Ishikawa (cell line): ENCODE measurements around the gene JOSD1.

Experiments
- CEBPB ChIP-seq: IDR thresholded peaks from 2 replicates; pipeline ENCODE4 v1.6.1; 2012
- CREB1 ChIP-seq: IDR thresholded peaks from 2 replicates; pipeline ENCODE4 v1.6.1; 2012; ENCODE audit warnings: low read depth
- EGR1 ChIP-seq: IDR thresholded peaks from 2 replicates; pipeline ENCODE4 v1.6.1; 2012
- EP300 ChIP-seq: IDR thresholded peaks from 2 replicates; pipeline ENCODE4 v1.6.1; 2012; ENCODE audit warnings: borderline replicate concordance
- FOXM1 ChIP-seq: IDR thresholded peaks from 2 replicates; pipeline ENCODE4 v1.6.1; 2012; ENCODE audit warnings: low read depth, borderline replicate concordance
- NFIC ChIP-seq: IDR thresholded peaks from 2 replicates; pipeline ENCODE4 v1.6.1; 2012
- RAD21 ChIP-seq: IDR thresholded peaks from 2 replicates; pipeline ENCODE4 v1.6.1; 2012; ENCODE audit warnings: low read depth
- TAF1 ChIP-seq: IDR thresholded peaks from 2 replicates; pipeline ENCODE4 v1.6.1; 2012; ENCODE audit warnings: low read depth, mild to moderate bottlenecking
- TCF12 ChIP-seq: IDR thresholded peaks from 2 replicates; pipeline ENCODE4 v1.6.1; 2012; ENCODE audit warnings: low read depth
- TEAD4 ChIP-seq: IDR thresholded peaks from 2 replicates; pipeline ENCODE4 v1.6.1; 2012
- YY1 ChIP-seq: IDR thresholded peaks from 2 replicates; pipeline ENCODE4 v1.6.1; 2012; ENCODE audit warnings: low read depth
- ZBTB7A ChIP-seq: IDR thresholded peaks from 2 replicates; pipeline ENCODE4 v1.6.1; 2012; ENCODE audit warnings: low read depth
- TF ChIP-seq, protein P1 (sequence below): IDR thresholded peaks from 2 replicates; pipeline ENCODE4 v1.6.1; 2012
- TF ChIP-seq, protein P2 (sequence below): IDR thresholded peaks from 2 replicates; pipeline ENCODE4 v1.6.1; 2012
- TF ChIP-seq, protein P3 (sequence below): IDR thresholded peaks from 2 replicates; pipeline ENCODE4 v1.6.1; 2012; ENCODE audit warnings: low read depth, mild to moderate bottlenecking

The JOSD1 gene

DNA sequence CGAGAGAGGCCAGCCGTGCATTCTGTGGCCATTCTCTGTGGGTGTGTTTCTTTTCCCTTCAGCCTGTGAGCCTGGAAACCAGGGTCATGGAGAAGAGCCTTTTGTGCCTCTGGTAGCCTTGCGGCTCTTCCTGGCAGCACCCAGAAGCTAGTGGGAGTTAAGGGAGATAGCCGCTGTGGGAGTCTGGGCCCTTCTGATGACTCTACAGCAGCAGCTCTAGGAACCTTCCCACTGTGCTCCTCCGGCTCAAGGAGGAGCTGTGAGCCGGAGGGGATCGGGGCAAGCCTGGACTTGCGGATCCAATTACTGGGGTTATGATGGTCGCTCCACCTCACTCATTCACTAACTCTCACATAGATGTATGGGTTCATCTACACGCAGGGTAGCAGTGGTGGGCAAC is 15.5 kb upstream of the JOSD1 start:
- TF ChIP-seq EP300 (no peak), FOXM1 (no peak), TAF1 (no peak), YY1 (no peak), RAD21 (no peak), ZBTB7A (no peak), TEAD4 (no peak), CREB1 (no peak), TCF12 (no peak), NFIC (no peak), EGR1 (no peak), CEBPB (no peak)
- TF ChIP-seq, protein P1, sequence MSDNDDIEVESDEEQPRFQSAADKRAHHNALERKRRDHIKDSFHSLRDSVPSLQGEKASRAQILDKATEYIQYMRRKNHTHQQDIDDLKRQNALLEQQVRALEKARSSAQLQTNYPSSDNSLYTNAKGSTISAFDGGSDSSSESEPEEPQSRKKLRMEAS: no peak
- TF ChIP-seq, protein P2, sequence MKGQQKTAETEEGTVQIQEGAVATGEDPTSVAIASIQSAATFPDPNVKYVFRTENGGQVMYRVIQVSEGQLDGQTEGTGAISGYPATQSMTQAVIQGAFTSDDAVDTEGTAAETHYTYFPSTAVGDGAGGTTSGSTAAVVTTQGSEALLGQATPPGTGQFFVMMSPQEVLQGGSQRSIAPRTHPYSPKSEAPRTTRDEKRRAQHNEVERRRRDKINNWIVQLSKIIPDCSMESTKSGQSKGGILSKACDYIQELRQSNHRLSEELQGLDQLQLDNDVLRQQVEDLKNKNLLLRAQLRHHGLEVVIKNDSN: no peak
- TF ChIP-seq, protein P3, sequence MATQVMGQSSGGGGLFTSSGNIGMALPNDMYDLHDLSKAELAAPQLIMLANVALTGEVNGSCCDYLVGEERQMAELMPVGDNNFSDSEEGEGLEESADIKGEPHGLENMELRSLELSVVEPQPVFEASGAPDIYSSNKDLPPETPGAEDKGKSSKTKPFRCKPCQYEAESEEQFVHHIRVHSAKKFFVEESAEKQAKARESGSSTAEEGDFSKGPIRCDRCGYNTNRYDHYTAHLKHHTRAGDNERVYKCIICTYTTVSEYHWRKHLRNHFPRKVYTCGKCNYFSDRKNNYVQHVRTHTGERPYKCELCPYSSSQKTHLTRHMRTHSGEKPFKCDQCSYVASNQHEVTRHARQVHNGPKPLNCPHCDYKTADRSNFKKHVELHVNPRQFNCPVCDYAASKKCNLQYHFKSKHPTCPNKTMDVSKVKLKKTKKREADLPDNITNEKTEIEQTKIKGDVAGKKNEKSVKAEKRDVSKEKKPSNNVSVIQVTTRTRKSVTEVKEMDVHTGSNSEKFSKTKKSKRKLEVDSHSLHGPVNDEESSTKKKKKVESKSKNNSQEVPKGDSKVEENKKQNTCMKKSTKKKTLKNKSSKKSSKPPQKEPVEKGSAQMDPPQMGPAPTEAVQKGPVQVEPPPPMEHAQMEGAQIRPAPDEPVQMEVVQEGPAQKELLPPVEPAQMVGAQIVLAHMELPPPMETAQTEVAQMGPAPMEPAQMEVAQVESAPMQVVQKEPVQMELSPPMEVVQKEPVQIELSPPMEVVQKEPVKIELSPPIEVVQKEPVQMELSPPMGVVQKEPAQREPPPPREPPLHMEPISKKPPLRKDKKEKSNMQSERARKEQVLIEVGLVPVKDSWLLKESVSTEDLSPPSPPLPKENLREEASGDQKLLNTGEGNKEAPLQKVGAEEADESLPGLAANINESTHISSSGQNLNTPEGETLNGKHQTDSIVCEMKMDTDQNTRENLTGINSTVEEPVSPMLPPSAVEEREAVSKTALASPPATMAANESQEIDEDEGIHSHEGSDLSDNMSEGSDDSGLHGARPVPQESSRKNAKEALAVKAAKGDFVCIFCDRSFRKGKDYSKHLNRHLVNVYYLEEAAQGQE: no peak

DNA sequence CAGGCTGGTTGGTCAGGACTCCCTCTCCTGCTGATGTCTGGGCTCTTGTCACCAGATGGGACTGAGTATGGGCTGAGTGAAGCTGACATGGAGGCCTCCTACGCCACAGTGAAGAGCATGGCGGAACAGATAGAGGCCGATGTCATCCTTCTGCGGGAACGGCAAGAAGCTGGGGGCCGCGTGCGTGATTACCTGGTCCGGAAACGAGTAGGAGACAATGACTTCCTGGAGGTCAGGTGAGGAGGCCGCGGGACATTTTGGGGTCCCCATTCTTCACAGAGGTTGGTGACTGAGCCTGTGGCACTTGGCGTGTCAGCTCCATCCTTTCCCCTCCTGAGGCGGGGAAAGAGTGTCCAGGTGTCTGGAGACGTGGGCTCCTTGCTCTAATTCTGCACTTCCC is 15.1 kb upstream of the JOSD1 start:
- TF ChIP-seq TCF12: no peak
- no peak for TF ChIP-seq ZBTB7A
- TF ChIP-seq TAF1: no peak
- no peak for TF ChIP-seq EGR1
- TF ChIP-seq, protein P1: no peak
- TF ChIP-seq FOXM1: no peak
- TF ChIP-seq YY1: no peak
- no peak for TF ChIP-seq NFIC
- TF ChIP-seq CREB1: no peak
- TF ChIP-seq, protein P2: no peak
- TF ChIP-seq, protein P3: no peak
- TF ChIP-seq CEBPB: no peak
- no peak for TF ChIP-seq RAD21
- TF ChIP-seq EP300: no peak
- TF ChIP-seq TEAD4: no peak

DNA sequence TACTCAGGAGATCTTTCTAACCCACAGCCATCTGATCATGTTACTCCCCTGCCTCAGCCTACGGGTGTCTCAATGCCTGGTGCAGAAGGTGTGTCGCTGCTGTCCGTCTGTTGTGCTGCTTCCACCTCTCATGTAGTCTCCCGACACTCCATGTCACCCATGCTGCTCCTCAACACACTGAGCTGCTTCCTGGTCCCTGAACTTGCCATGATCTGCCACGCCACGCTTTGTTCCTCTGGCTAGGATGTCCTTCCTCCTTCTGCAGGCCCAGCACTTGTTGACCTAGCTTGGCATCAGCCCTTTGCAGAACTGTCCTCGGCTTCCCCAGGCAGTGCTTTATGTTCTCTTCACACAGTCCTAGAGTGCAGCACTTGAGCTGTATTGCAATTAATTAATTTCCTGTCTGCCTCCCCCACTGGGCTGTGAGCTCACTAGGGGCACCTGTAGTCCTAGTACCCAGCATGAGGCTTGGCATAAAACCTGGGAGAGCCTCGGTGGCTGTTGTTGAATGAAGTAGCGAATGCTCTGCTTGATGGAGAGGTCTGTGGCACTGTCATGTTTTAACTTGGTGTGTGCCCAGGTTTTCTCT is 14.5 kb upstream of the JOSD1 start:
- no peak for TF ChIP-seq RAD21
- TF ChIP-seq, protein P2: no peak
- no peak for TF ChIP-seq CEBPB
- TF ChIP-seq EP300: no peak
- TF ChIP-seq, protein P3: no peak
- TF ChIP-seq ZBTB7A: no peak
- TF ChIP-seq TAF1: no peak

DNA sequence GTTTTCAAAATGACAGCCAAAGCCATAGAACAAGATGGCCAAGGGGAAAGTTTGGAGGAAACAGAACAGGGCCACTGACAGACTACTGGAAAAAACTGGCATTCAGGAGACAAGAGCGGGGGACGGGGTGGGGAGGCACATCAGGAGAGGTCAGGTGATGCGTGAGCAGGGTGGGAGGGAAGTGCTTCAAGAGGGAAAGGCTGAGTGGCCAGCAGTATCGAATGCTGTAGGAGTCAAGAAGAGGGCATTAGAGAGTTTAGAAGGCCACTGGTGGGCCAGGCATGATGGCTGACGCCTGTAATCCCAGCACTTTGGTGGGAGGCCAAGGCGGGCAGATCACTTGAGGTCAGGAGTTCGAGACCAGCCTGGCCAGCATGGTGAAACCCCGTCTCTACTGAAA is 13.2 kb upstream of the JOSD1 start:
- TF ChIP-seq EP300 (no peak), CREB1 (no peak), EGR1 (no peak), NFIC (no peak), YY1 (no peak), FOXM1 (no peak), TEAD4 (no peak), RAD21 (no peak), ZBTB7A (no peak), TAF1 (no peak), TCF12 (no peak), CEBPB (no peak)
- TF ChIP-seq, protein P3: no peak
- TF ChIP-seq, protein P1: no peak
- TF ChIP-seq, protein P2: no peak
